ENCODE data around the gene NOS1AP. TPM values are rescaled to one million over a fixed set of nuclear protein-coding genes. Genes with fewer than 3 reads are reported as not detected.

NOS1AP gene
- total and polyA plus RNA-seq, 2 experiments from 2014 or later = 4.9 to 6.6 TPM

DNA sequence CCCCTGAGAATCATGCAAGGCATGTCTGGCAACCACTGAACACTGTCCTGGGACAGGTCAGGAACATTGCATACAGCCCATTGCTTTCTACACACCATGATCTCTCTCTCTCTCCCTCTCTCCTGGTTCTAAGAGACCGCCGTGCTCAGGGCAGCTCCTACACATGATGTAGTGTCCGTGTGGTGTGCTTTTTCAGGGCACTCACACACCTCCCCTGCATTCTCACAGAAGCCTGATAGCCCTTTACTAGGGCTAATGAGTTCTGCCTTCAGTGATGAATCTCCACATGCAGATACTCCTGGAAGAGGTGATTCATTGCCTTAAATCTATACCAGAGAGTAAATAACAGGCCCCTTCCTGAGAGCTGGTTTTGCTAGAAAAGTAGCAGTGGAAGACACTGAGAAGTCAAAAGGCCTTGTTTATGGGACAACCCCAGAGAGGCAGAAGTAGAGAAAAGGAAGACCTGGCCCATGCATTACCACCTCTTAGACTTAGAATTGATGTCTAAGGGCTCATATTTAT, 38.7 kb upstream of the NOS1AP start:
- peaks cover 44% of the 10 kb centered on the region for H3K27me3 ChIP-seq
- TF ChIP-seq, protein P1, sequence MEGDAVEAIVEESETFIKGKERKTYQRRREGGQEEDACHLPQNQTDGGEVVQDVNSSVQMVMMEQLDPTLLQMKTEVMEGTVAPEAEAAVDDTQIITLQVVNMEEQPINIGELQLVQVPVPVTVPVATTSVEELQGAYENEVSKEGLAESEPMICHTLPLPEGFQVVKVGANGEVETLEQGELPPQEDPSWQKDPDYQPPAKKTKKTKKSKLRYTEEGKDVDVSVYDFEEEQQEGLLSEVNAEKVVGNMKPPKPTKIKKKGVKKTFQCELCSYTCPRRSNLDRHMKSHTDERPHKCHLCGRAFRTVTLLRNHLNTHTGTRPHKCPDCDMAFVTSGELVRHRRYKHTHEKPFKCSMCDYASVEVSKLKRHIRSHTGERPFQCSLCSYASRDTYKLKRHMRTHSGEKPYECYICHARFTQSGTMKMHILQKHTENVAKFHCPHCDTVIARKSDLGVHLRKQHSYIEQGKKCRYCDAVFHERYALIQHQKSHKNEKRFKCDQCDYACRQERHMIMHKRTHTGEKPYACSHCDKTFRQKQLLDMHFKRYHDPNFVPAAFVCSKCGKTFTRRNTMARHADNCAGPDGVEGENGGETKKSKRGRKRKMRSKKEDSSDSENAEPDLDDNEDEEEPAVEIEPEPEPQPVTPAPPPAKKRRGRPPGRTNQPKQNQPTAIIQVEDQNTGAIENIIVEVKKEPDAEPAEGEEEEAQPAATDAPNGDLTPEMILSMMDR (IDR thresholded peaks at IDR 0.05; ENCODE audit: low read depth, low read length) = no peak
- H3K27ac ChIP-seq = no peak overlapping the region
- no peak overlapping the region for H3K4me3 ChIP-seq
- H3K36me3 ChIP-seq = no peaks in the 10 kb centered on the region
- no peaks in the 10 kb centered on the region for H3K9me3 ChIP-seq (ENCODE audit: low read depth)
- no peaks in the 10 kb centered on the region for H3K4me1 ChIP-seq (ENCODE audit: low read depth)
- DNase-seq (ENCODE audit: low read depth in 1 of 2, low spot score in 1 of 2) = no peak

DNA sequence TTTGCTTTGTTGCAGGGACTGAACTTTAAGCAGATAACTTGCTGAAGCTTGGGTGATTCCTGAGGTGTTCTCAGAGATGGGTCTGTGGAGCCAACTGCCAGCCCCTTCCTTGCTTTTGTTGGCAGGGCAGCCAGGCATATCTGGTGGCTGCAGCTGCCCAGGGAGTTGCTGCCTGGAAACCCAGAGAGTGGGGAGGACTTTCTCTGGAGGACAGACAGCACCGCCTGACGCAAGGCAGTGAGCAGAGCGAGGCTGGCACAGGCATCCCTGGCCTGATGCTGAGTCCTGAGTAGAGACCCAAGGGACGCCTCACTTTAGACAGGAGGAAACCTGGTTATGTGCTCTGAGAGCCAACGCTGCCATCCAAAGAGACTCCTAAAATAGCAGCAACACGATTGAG, 36.1 kb upstream of the NOS1AP start:
- DNase-seq (ENCODE audit: low read depth in 1 of 2, low spot score in 1 of 2) = no peak
- Histone ChIP-seq H3K27ac (no peak overlapping the region), H3K36me3 (no peaks in the 10 kb centered on the region), H3K4me3 (no peak overlapping the region), H3K9me3 (ENCODE audit: low read depth) (no peaks in the 10 kb centered on the region), H3K27me3 (peaks cover 30% of the 10 kb centered on the region), H3K4me1 (ENCODE audit: low read depth) (no peaks in the 10 kb centered on the region)
- TF ChIP-seq, protein P1 (IDR thresholded peaks at IDR 0.05; ENCODE audit: low read depth, low read length) = no peak

DNA sequence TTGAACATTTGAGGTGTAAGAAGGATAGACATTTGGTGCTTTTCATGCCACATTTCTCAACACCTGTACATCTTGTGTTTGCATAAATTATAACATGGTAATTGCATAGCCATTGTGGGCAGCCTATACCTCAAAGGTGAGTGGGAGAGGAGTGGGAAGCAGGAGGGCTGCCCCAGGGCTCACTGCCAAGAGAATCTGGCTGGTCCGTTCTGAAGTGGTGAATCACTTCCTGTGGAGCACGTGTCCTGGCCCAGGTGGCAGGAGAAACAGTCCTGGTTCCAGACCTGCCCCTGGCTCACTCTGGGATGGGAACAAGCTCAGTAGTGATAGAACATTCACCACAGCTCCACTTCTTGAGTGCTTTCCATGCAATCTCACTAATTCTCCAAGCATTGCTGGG, 34.2 kb upstream of the NOS1AP start:
- Histone ChIP-seq H3K4me1 (ENCODE audit: low read depth) (no peaks in the 10 kb centered on the region), H3K9me3 (ENCODE audit: low read depth) (no peaks in the 10 kb centered on the region), H3K36me3 (no peaks in the 10 kb centered on the region), H3K27ac (no peak overlapping the region), H3K4me3 (no peak overlapping the region), H3K27me3 (peaks cover 13% of the 10 kb centered on the region)
- peak in 1 of 2 donors; percentile 33 for DNase-seq (ENCODE audit: low read depth in 1 of 2, low spot score in 1 of 2)
- TF ChIP-seq, protein P1 (IDR thresholded peaks at IDR 0.05; ENCODE audit: low read depth, low read length) = no peak

DNA sequence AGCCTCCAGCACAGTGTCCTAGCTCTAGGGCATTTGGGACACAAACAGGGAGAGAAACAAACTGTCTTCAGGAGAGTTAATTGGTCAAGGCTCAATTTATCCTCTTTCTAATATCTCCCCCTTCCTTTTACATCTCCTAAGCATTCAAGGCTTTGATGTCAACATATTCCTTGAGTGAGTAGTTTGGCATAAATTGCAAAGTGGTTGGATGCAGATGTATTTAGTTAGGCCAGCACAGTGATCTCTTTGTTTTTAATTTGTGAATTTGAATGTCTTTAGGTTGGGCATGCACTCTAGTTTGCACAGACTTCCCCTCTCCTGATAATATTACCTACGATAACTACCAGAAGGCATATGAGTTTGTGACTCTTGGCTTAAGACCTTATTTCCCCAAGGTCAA, 33.3 kb upstream of the NOS1AP start:
- no peak for DNase-seq (ENCODE audit: low read depth in 1 of 2, low spot score in 1 of 2)
- H3K36me3 ChIP-seq = no peaks in the 10 kb centered on the region
- no peaks in the 10 kb centered on the region for H3K4me1 ChIP-seq (ENCODE audit: low read depth)
- no peak overlapping the region for H3K4me3 ChIP-seq
- H3K27me3 ChIP-seq = peaks cover 6% of the 10 kb centered on the region
- no peak overlapping the region for H3K27ac ChIP-seq
- H3K9me3 ChIP-seq (ENCODE audit: low read depth) = no peaks in the 10 kb centered on the region
- TF ChIP-seq, protein P1 (IDR thresholded peaks at IDR 0.05; ENCODE audit: low read depth, low read length) = no peak

DNA sequence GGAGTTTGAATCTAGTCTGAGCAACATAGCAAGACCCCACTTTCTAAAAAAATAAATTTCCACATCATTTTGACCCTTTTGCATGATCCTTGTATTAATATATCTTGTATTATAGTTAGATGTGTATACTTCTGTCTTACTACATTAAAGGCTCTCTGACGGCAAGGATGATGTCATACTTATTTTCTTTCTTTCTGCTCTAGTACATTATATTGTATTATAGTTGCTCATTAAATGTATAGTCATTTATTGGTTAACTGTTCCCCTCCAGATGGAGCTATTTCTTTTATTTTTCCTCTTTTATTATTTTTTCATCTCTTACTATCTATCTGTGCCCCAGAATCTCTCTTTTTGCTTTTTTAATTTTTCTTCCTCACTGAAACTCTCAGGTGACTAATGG, 30.9 kb upstream of the NOS1AP start:
- Histone ChIP-seq H3K9me3 (ENCODE audit: low read depth) (no peaks in the 10 kb centered on the region), H3K27me3 (no peaks in the 10 kb centered on the region), H3K27ac (no peak overlapping the region), H3K36me3 (no peaks in the 10 kb centered on the region), H3K4me1 (ENCODE audit: low read depth) (no peaks in the 10 kb centered on the region), H3K4me3 (no peak overlapping the region)
- TF ChIP-seq, protein P1 (IDR thresholded peaks at IDR 0.05; ENCODE audit: low read depth, low read length) = no peak
- DNase-seq (ENCODE audit: low read depth in 1 of 2, low spot score in 1 of 2) = no peak

DNA sequence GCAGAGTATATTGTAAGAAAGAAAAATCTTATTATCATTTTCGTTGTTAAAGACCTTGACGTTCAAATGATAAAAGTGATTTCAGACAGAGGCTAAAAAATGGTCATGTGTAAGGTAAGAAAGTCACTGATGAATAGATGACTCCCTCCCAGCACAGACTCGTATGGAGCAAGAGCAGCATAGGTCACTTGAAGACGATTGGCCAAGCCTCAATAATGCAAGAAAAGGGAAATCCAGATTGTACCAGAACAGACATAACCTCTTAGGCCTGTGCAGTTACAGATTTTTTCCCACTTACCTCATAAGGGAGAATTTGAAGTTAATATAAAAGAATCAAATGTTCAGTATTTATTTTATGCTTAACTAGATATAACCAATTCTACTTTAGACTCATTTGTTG, 29.5 kb upstream of the NOS1AP start:
- Histone ChIP-seq H3K27ac (no peak overlapping the region), H3K4me3 (no peak overlapping the region), H3K9me3 (ENCODE audit: low read depth) (no peaks in the 10 kb centered on the region), H3K4me1 (ENCODE audit: low read depth) (no peaks in the 10 kb centered on the region), H3K36me3 (no peaks in the 10 kb centered on the region), H3K27me3 (no peaks in the 10 kb centered on the region)
- no peak for DNase-seq (ENCODE audit: low read depth in 1 of 2, low spot score in 1 of 2)
- TF ChIP-seq, protein P1 (IDR thresholded peaks at IDR 0.05; ENCODE audit: low read depth, low read length) = no peak
